HG02943 (cell line): ENCODE measurements around the gene PDZK1IP1.
"Not testable (repeated sequence)": the region's sequence is repeated elsewhere in the genome, so short reads cannot be mapped to it uniquely, and the experiment has no call there.

Experiments used
- ATAC-seq: cut with Tn5 transposase; IDR thresholded peaks from one replicate; pipeline ENCODE4 v1.9.1; 2021; ENCODE audit warnings: mild to moderate bottlenecking, low read depth, moderate library complexity; ENCODE audit not compliant: unreplicated experiment

PDZK1IP1 gene

GRCh38 chr1:47198214-47198613, 8.4 kb upstream of the PDZK1IP1 start:
- ATAC-seq: no peak

GRCh38 chr1:47196622-47197021, 6.8 kb upstream of the PDZK1IP1 start:
- ATAC-seq: no peak

- ATAC-seq: not testable (repeated sequence)
Observed at GRCh38 chr1:47195981-47196380, 6.1 kb upstream of the PDZK1IP1 start.

GRCh38 chr1:47194311-47194710, 4.5 kb upstream of the PDZK1IP1 start:
- no peak for ATAC-seq

- ATAC-seq: not testable (repeated sequence)
Observed at GRCh38 chr1:47193496-47193895, 3.7 kb upstream of the PDZK1IP1 start.

GRCh38 chr1:47192458-47193384, 2.9 kb upstream of the PDZK1IP1 start:
- no peak for ATAC-seq

GRCh38 chr1:47191940-47192457, 2.2 kb upstream of the PDZK1IP1 start:
- ATAC-seq: no peak

- no peak for ATAC-seq
Observed at GRCh38 chr1:47190857-47191256, 1.0 kb upstream of the PDZK1IP1 start.

- ATAC-seq: no peak
Observed at GRCh38 chr1:47190509-47190855, 646 bp upstream of the PDZK1IP1 start.

GRCh38 chr1:47188791-47189785, 748 bp downstream of the PDZK1IP1 start:
- ATAC-seq: no peak

- no peak for ATAC-seq
Observed at GRCh38 chr1:47187926-47188250, 1.9 kb downstream of the PDZK1IP1 start.

GRCh38 chr1:47187231-47187925, 2.5 kb downstream of the PDZK1IP1 start:
- no peak for ATAC-seq

GRCh38 chr1:47186267-47187185, 3.3 kb downstream of the PDZK1IP1 start:
- no peak for ATAC-seq

- ATAC-seq: no peak
Observed at GRCh38 chr1:47184822-47185677, 4.8 kb downstream of the PDZK1IP1 start.

GRCh38 chr1:47184090-47184821, 5.6 kb downstream of the PDZK1IP1 start:
- no peak for ATAC-seq

GRCh38 chr1:47183308-47184089, 6.3 kb downstream of the PDZK1IP1 start:
- ATAC-seq: no peak

- ATAC-seq: no peak
Observed at GRCh38 chr1:47182676-47183235, 7.1 kb downstream of the PDZK1IP1 start.
